MCF 10A (cell line): Measurements from ENCODE around the gene OXER1. TPM values are rescaled to one million over a fixed set of nuclear protein-coding genes. Genes with fewer than 3 reads are reported as not detected.

Source experiments
- BruUV-seq: library from RNA; stranded (reverse); fragments of 400-500 nt; replicated peaks from 2 replicates; lab custom pipeline; 2021; lab: Mats Ljungman, UMichigan
- CTCF ChIA-PET: fragments of 300-600 bp; sonication (Branson Sonifier 250); formaldehyde crosslinking; extraction: SDS; loops from one replicate; lab custom pipeline; 2021; ENCODE audit warnings: antibody characterized with exemption, inconsistent platforms; lab: Yijun Ruan, JAX
- POLR2A ChIA-PET: fragments of 300-600, 350-650 bp; sonication (Branson Sonifier 250); formaldehyde crosslinking; extraction: SDS; loops from one replicate; lab custom pipeline; 2020; ENCODE audit warnings: antibody characterized with exemption, inconsistent platforms; lab: Yijun Ruan, JAX
- DNase-seq: peaks from one replicate; pipeline ENCODE4 v3.0.0-alpha.2; 2018; ENCODE audit not compliant: unreplicated experiment
- H3K27ac Mint-ChIP-seq: one replicate; pipeline ENCODE4 v1.8.0; 2022; ENCODE audit warnings: mild to moderate bottlenecking, low read depth, mixed read lengths; ENCODE audit not compliant: unreplicated experiment
- H3K27me3 Mint-ChIP-seq: one replicate; pipeline ENCODE4 v1.8.0; 2022; ENCODE audit warnings: mixed read lengths; ENCODE audit not compliant: insufficient read depth, unreplicated experiment
- H3K36me3 Mint-ChIP-seq: one replicate; pipeline ENCODE4 v1.8.0; 2022; ENCODE audit warnings: mild to moderate bottlenecking, moderate library complexity, mixed read lengths; ENCODE audit not compliant: insufficient read depth, unreplicated experiment
- H3K4me1 Mint-ChIP-seq: one replicate; pipeline ENCODE4 v1.8.0; 2022; ENCODE audit warnings: mixed read lengths; ENCODE audit not compliant: insufficient read depth, unreplicated experiment
- H3K4me3 Mint-ChIP-seq: one replicate; pipeline ENCODE4 v1.8.0; 2022; ENCODE audit warnings: mild to moderate bottlenecking, moderate library complexity, mixed read lengths; ENCODE audit not compliant: unreplicated experiment
- H3K9me3 Mint-ChIP-seq: one replicate; pipeline ENCODE4 v1.8.0; 2022; ENCODE audit warnings: mixed read lengths; ENCODE audit not compliant: unreplicated experiment
- intact Hi-C: fragments of 100-400 bp; cut with micrococcal nuclease; formaldehyde crosslinking; loops from 2 replicates; pipeline ENCODE4 v1.14.1; 2022
- total RNA-seq: library from RNA; stranded (reverse); gene quantifications from 2 replicates; pipeline ENCODE4 v1.2.3, GENCODE V29; 2022
- TF ChIP-seq, protein P1 (sequence below): fragments of 200-600 bp; IDR thresholded peaks from one replicate; pipeline ENCODE4 v1.8.0; 2022; ENCODE audit warnings: antibody characterized with exemption, mild to moderate bottlenecking; ENCODE audit not compliant: unreplicated experiment

Gene OXER1
- total RNA-seq, 1 experiment from 2014 or later, result not detected

DNA sequence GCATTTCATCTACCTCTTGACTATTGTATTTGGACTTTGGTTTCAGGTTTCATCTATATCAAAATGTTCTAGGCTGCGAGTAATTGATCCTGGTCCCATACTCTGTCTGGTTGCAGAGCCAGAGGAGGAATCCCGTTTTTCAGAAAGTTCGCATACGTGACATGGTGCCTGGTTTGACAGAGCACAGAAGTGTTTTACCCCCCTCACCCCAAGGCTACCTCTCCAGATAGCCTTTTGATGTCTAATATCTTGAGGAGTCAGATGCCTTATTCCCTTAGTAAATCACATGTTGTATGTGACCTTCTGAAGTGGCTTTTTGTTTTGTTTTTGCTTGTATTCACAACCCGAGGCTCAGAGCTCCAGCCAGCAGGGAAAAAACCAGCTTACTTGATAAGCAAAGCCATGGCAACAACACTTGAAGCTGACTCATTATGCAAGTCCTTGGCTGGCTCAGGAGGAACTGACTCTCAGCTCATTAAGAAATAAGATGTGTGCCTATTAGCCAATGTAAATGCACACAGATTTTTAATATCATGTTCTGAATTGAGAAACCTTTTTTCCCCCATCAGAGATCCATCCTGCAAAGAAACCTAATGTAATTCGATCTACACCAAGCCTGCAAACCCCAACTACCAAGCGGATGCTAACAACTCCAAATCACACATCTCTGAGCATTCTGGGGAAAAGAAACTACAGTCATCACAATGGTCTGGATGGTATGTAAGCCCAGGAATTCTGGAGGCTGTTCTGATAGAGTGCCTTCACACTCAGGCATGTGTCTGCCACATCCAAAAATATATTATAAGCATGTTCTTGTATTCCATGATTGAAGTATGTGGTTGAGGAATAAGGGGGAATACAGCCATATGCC lies 41.4 kb downstream of the OXER1 start:
- peak; percentile 69 for DNase-seq
- TF ChIP-seq, protein P1, sequence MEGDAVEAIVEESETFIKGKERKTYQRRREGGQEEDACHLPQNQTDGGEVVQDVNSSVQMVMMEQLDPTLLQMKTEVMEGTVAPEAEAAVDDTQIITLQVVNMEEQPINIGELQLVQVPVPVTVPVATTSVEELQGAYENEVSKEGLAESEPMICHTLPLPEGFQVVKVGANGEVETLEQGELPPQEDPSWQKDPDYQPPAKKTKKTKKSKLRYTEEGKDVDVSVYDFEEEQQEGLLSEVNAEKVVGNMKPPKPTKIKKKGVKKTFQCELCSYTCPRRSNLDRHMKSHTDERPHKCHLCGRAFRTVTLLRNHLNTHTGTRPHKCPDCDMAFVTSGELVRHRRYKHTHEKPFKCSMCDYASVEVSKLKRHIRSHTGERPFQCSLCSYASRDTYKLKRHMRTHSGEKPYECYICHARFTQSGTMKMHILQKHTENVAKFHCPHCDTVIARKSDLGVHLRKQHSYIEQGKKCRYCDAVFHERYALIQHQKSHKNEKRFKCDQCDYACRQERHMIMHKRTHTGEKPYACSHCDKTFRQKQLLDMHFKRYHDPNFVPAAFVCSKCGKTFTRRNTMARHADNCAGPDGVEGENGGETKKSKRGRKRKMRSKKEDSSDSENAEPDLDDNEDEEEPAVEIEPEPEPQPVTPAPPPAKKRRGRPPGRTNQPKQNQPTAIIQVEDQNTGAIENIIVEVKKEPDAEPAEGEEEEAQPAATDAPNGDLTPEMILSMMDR, result no peak
- no TSS peak for BruUV-seq
- Mint-ChIP-seq H3K9me3 (no peaks in the 10 kb centered on the region), H3K27ac (no peak overlapping the region), H3K27me3 (no peaks in the 10 kb centered on the region), H3K4me3 (no peak overlapping the region), H3K4me1 (peaks cover 7% of the 10 kb centered on the region), H3K36me3 (no peaks in the 10 kb centered on the region)
- intact Hi-C loops, result no loop called here
- CTCF ChIA-PET, result interaction anchor here (0.6 to 0.7 kb wide), 3 partner anchors 8 to 36 kb away, joined by 3 to 4 read pairs (median 3); no protein-coding TSS in a partner anchor
- POLR2A ChIA-PET, result interaction anchor here (0.7 to 1.3 kb wide), 3 partner anchors 10 to 297 kb away, joined by 3 read pairs; no protein-coding TSS in a partner anchor

DNA sequence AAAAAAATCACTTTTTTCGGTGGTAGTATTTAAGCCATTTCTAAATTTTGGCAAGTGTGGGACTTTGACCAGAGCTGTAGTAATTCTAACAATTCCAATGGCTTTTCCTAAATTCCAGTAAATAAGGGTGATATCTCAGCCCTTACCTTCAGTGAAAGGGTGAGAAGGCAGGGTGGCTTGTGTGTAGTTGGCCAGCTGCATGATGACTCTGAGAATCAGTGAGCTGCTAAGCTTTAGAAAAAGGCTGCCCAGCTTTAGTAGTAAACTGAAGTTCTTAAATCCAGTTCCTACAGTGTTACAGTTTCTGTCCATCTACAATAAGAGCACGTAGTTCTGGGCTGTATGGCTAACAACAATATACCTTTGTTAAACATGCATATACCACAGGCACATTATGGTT lies 42.0 kb downstream of the OXER1 start:
- no TSS peak for BruUV-seq
- no peaks in the 10 kb centered on the region for H3K36me3 Mint-ChIP-seq
- H3K4me3 Mint-ChIP-seq, result no peak overlapping the region
- no peak overlapping the region for H3K27ac Mint-ChIP-seq
- DNase-seq, result no peak
- no peaks in the 10 kb centered on the region for H3K27me3 Mint-ChIP-seq
- peaks cover 7% of the 10 kb centered on the region for H3K4me1 Mint-ChIP-seq
- no peaks in the 10 kb centered on the region for H3K9me3 Mint-ChIP-seq
- intact Hi-C loops, result no loop called here
- TF ChIP-seq, protein P1, result no peak
- ChIA-PET POLR2A (interaction anchor here (1.1 to 1.3 kb wide), 2 partner anchors 9 to 18 kb away, joined by 3 read pairs; no protein-coding TSS in a partner anchor), CTCF (interaction anchor here (0.6 kb wide), 2 partner anchors 8 to 28 kb away, joined by 3 to 4 read pairs; no protein-coding TSS in a partner anchor)

DNA sequence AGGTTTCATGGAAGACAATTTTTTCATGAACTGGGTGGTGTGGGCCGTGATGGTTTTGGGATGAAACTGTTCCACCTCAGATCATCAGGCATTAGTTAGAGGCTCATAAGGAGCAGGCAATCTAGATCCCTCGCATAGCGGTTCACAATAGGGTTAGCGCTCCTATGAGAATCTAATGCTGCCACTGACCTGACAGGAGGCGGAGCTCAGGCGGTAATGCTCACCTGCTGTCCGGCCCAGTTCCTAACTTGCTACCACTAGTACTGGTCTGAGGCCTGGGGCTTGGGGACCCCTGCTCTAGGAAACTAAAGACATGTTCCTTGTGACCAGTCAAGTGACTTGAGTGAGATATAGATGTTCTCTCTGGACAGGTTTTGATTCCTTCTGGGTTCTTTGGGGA lies 49.2 kb downstream of the OXER1 start:
- CTCF ChIA-PET, result no interaction called here
- TF ChIP-seq, protein P1, result no peak
- no peak for DNase-seq
- Mint-ChIP-seq H3K27ac (no peak overlapping the region), H3K4me3 (no peak overlapping the region), H3K27me3 (no peaks in the 10 kb centered on the region), H3K9me3 (no peaks in the 10 kb centered on the region), H3K4me1 (no peaks in the 10 kb centered on the region), H3K36me3 (no peaks in the 10 kb centered on the region)
- intact Hi-C loops, result no loop called here
- POLR2A ChIA-PET, result no interaction called here
- no TSS peak for BruUV-seq

DNA sequence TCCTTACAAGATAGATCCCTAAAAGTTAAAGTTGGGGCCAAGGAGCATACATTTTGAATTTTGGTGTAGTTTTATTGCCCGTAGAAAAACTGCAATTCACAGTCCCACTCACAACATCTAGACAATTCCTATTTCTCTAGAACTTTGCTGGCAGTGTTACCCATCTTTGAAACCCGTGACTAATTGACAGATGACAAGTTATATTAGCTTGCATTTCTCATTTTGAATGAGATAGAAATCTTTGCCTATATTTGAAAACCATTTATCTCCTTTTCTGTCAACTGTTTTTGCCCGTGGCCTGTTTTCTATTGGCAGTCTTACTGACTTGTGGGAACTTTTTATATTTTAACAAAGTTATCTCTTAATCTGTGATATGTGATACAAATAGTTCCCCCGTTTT lies 50.0 kb downstream of the OXER1 start:
- no peaks in the 10 kb centered on the region for H3K27me3 Mint-ChIP-seq
- no TSS peak for BruUV-seq
- no peak for DNase-seq
- H3K9me3 Mint-ChIP-seq, result no peaks in the 10 kb centered on the region
- H3K27ac Mint-ChIP-seq, result no peak overlapping the region
- CTCF ChIA-PET, result no interaction called here
- TF ChIP-seq, protein P1, result no peak
- H3K36me3 Mint-ChIP-seq, result peaks cover 4% of the 10 kb centered on the region
- intact Hi-C loops, result no loop called here
- H3K4me1 Mint-ChIP-seq, result no peaks in the 10 kb centered on the region
- H3K4me3 Mint-ChIP-seq, result no peak overlapping the region
- POLR2A ChIA-PET, result interaction anchor here (0.6 kb wide), 1 partner anchor 40 kb away, joined by 4 read pairs; no protein-coding TSS in a partner anchor
